OCI-LY7 (cell line): ENCODE measurements around the gene ACVR1. TPM values are rescaled to one million over a fixed set of nuclear protein-coding genes. Genes with fewer than 3 reads are reported as not detected.
"Not testable (repeated sequence)": the region's sequence is repeated elsewhere in the genome, so short reads cannot be mapped to it uniquely, and the experiment has no call there.

Experiments
- BruUV-seq: library from RNA; stranded (reverse); fragments of 400-500 nt; replicated peaks from 2 replicates; lab custom pipeline; 2021; lab: Mats Ljungman, UMichigan
- CTCF ChIA-PET: fragments of 300-600 bp; sonication (Branson Sonifier 250); formaldehyde crosslinking; loops from one replicate; lab custom pipeline; 2022; ENCODE audit warnings: antibody characterized with exemption; ENCODE audit not compliant: unreplicated experiment; lab: Charles Lee
- POLR2A ChIA-PET: fragments of 300-600 bp; sonication (Branson Sonifier 250); formaldehyde crosslinking; loops from one replicate; lab custom pipeline; 2022; ENCODE audit warnings: antibody characterized with exemption; lab: Charles Lee
- DNase-seq: peaks from one replicate; pipeline ENCODE4 v3.0.0-alpha.2; 2015; ENCODE audit warnings: low spot score
- H2AFZ ChIP-seq: fragments of 200-600 bp; sonication (generic), shearing (Covaris generic); 2 replicates; pipeline ENCODE4 v1.6.1; 2014; ENCODE audit warnings: mild to moderate bottlenecking, antibody characterized with exemption, low read length, moderate library complexity
- H3K27ac ChIP-seq: fragments of 200-600 bp; sonication (generic); 2 replicates; pipeline ENCODE4 v1.5.1; 2014; ENCODE audit warnings: mixed run types, low read depth, mild to moderate bottlenecking, moderate library complexity, low read length, inconsistent platforms; ENCODE audit not compliant: poor library complexity, severe bottlenecking
- H3K36me3 ChIP-seq: fragments of 200-600 bp; sonication (generic); 2 replicates; pipeline ENCODE4 v1.6.1; 2014; ENCODE audit warnings: mild to moderate bottlenecking, antibody characterized with exemption, low read length, moderate library complexity, mixed read lengths; ENCODE audit not compliant: insufficient read depth
- H3K4me1 ChIP-seq: fragments of 200-600 bp; sonication (generic); 2 replicates; pipeline ENCODE4 v1.5.1; 2014; ENCODE audit warnings: mild to moderate bottlenecking, low read length; ENCODE audit not compliant: insufficient read depth, poor library complexity, severe bottlenecking
- H3K4me2 ChIP-seq: fragments of 200-600 bp; sonication (generic); 2 replicates; pipeline ENCODE4 v1.6.1; 2014; ENCODE audit warnings: mild to moderate bottlenecking, low read length
- H3K4me3 ChIP-seq: fragments of 200-600 bp; sonication (generic); 2 replicates; pipeline ENCODE4 v1.5.1; 2014; ENCODE audit warnings: mild to moderate bottlenecking, low read depth, low read length; ENCODE audit not compliant: poor library complexity, severe bottlenecking
- H3K79me2 ChIP-seq: fragments of 200-600 bp; sonication (generic); 2 replicates; pipeline ENCODE4 v1.6.1; 2016; ENCODE audit warnings: low read depth, mild to moderate bottlenecking, low read length, moderate library complexity, mixed read lengths; ENCODE audit not compliant: insufficient read depth
- H3K9me2 ChIP-seq: fragments of 200-600 bp; sonication (generic); 2 replicates; pipeline ENCODE4 v1.6.1; 2016; ENCODE audit warnings: mild to moderate bottlenecking, low read length, mixed read lengths; ENCODE audit not compliant: insufficient read depth
- H3K9me3 ChIP-seq: fragments of 200-600 bp; sonication (generic); 2 replicates; pipeline ENCODE4 v1.6.1; 2014; ENCODE audit warnings: mild to moderate bottlenecking, mixed run types, low read length, mixed read lengths
- H4K20me1 ChIP-seq: fragments of 200-600 bp; sonication (generic); 2 replicates; pipeline ENCODE4 v1.6.1; 2014; ENCODE audit warnings: mild to moderate bottlenecking, antibody characterized with exemption, low read length, moderate library complexity, mixed read lengths; ENCODE audit not compliant: insufficient read depth
- EZH2phosphoT487 ChIP-seq: fragments of 200-600 bp; sonication (generic); IDR thresholded peaks from 2 replicates; pipeline ENCODE4 v1.6.1; 2018; ENCODE audit warnings: low read depth, borderline replicate concordance, mild to moderate bottlenecking, mixed run types, antibody characterized with exemption, low read length, moderate library complexity, mixed read lengths
- intact Hi-C: fragments of 100-400 bp; cut with micrococcal nuclease; formaldehyde crosslinking; loops from one replicate; pipeline ENCODE4 v1.10.0; 2022; ENCODE audit not compliant: unreplicated experiment
- total RNA-seq, 2 experiments: library from RNA; depleted of rRNA in 1 of 2; stranded (reverse); fragments of >200 nt in 1 of 2; shearing (Covaris generic) in 1 of 2; gene quantifications; 2 replicates each; pipeline ENCODE4 v1.2.3, GENCODE V29; 2014 to 2022
- TF ChIP-seq, protein P1 (sequence below): fragments of 200-600 bp; sonication (generic); conservative IDR thresholded peaks from 2 replicates; pipeline ENCODE4 v1.5.1; 2014; ENCODE audit warnings: mild to moderate bottlenecking, antibody characterized with exemption, low read length, moderate library complexity, mixed read lengths

Gene ACVR1
- total RNA-seq, 2 experiments from 2014 or later, result 0.13 to 3.9 TPM

DNA sequence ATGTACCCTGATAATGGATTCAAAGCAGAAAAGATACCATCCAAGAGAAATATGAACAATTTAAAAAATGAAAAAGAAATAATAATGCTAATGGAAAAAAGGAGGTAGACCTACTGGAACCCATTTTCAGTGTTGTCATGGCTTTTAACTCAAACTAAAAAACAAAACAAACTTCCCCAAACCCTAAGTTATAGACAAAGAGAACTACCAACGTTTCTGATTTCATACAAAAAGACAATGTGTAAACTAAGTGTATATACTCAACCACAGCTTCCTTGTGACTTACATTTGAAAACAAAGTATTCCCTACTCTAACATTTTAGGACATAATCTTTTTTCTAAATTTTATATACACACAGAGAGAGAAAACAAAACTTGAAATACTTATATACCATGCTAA lies 45.9 kb downstream of the ACVR1 start:
- no peak overlapping the region for H3K4me2 ChIP-seq

DNA sequence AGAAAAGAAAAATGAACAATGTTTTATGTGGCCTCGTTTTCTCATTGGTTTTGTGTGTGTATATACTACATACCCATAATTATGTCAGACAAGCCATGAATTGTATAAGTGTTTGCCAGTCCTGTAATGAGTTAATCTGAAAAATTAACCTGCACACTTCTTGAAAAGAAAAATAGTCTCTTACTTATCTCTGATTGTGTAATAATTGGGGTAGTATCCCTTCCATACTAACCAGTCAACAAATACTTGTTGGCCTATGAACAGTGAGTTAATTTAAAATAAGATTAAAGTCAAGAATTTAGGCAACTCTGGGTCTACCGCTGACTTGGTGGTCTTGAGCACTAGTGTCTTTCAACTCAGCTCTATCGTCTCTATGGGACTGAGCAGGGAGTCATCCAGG lies 48.8 kb downstream of the ACVR1 start:
- POLR2A ChIA-PET, result no interaction called here
- no peak overlapping the region for H3K4me3 ChIP-seq
- H2AFZ ChIP-seq, result no peak overlapping the region
- H3K4me2 ChIP-seq, result no peak overlapping the region
- H3K36me3 ChIP-seq, result no peaks in the 10 kb centered on the region
- no peak for TF ChIP-seq EZH2phosphoT487
- TF ChIP-seq, protein P1, sequence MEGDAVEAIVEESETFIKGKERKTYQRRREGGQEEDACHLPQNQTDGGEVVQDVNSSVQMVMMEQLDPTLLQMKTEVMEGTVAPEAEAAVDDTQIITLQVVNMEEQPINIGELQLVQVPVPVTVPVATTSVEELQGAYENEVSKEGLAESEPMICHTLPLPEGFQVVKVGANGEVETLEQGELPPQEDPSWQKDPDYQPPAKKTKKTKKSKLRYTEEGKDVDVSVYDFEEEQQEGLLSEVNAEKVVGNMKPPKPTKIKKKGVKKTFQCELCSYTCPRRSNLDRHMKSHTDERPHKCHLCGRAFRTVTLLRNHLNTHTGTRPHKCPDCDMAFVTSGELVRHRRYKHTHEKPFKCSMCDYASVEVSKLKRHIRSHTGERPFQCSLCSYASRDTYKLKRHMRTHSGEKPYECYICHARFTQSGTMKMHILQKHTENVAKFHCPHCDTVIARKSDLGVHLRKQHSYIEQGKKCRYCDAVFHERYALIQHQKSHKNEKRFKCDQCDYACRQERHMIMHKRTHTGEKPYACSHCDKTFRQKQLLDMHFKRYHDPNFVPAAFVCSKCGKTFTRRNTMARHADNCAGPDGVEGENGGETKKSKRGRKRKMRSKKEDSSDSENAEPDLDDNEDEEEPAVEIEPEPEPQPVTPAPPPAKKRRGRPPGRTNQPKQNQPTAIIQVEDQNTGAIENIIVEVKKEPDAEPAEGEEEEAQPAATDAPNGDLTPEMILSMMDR, result no peak
- H3K79me2 ChIP-seq, result no peaks in the 10 kb centered on the region
- intact Hi-C loops, result no loop called here
- CTCF ChIA-PET, result no interaction called here
- no peak overlapping the region for H3K27ac ChIP-seq
- no peaks in the 10 kb centered on the region for H4K20me1 ChIP-seq
- no peaks in the 10 kb centered on the region; the same call in 1 of the 2 replicates for H3K9me2 ChIP-seq
- no peaks in the 10 kb centered on the region for H3K9me3 ChIP-seq
- DNase-seq, result no peak
- BruUV-seq, result no TSS peak
- no peaks in the 10 kb centered on the region for H3K4me1 ChIP-seq

More for the DNA sequence above, 45.9 kb downstream of the ACVR1 start:
- no peak overlapping the region for H3K27ac ChIP-seq
- H3K36me3 ChIP-seq, result no peaks in the 10 kb centered on the region
- POLR2A ChIA-PET, result interaction anchor here (0.7 kb wide), 1 partner anchor 929 kb away, joined by 3 read pairs; no protein-coding TSS in a partner anchor
- CTCF ChIA-PET, result no interaction called here
- no peaks in the 10 kb centered on the region for H3K9me3 ChIP-seq
- BruUV-seq, result no TSS peak
- DNase-seq, result no peak
- H3K9me2 ChIP-seq, result no peaks in the 10 kb centered on the region
- no peaks in the 10 kb centered on the region for H4K20me1 ChIP-seq
- no peaks in the 10 kb centered on the region for H3K4me1 ChIP-seq
- intact Hi-C loops, result no loop called here
- no peak overlapping the region for H2AFZ ChIP-seq
- no peaks in the 10 kb centered on the region for H3K79me2 ChIP-seq
- TF ChIP-seq, protein P1, result no peak
- no peak for TF ChIP-seq EZH2phosphoT487
- no peak overlapping the region for H3K4me3 ChIP-seq

DNA sequence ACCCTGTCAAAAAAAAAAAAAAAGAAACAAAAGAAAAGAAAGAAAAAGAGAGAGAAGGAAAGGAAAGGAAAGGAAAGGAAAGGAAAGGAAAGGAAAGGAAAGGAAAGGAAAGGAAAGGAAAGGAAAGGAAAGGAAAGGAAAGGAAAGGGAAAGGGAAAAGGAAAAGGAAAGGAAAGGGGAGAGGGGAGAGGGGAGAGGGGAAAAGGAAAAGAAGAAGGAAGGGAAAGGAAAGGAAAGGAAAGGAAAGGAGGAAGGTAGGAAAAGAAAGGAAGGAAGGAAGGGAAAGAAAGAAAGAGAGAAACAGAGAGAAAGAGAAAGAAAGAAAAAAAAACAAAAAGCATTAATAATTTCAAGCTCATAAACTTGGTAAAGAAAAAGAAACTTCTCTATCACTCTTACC lies 49.5 kb downstream of the ACVR1 start:
- H2AFZ ChIP-seq, H3K27ac ChIP-seq, H3K9me3 ChIP-seq, intact Hi-C loops, H3K4me3 ChIP-seq, DNase-seq, H3K4me1 ChIP-seq, H4K20me1 ChIP-seq, BruUV-seq, H3K79me2 ChIP-seq, H3K4me2 ChIP-seq, H3K9me2 ChIP-seq, H3K36me3 ChIP-seq: not testable (repeated sequence)
- CTCF ChIA-PET, result interaction anchor here (0.6 kb wide), 1 partner anchor 449 kb away, joined by 3 read pairs; no protein-coding TSS in a partner anchor
- POLR2A ChIA-PET, result interaction anchor here (0.5 to 0.7 kb wide), 3 partner anchors 46 to 630 kb away, joined by 3 to 4 read pairs (median 4); partner anchors contain the start of gene CCDC148
